ENCODE data around the gene SPNS3. TPM values are rescaled to one million over a fixed set of nuclear protein-coding genes. Genes with fewer than 3 reads are reported as not detected.

Gene SPNS3
- total RNA-seq, 1 donor from 2014 or later = not detected

DNA sequence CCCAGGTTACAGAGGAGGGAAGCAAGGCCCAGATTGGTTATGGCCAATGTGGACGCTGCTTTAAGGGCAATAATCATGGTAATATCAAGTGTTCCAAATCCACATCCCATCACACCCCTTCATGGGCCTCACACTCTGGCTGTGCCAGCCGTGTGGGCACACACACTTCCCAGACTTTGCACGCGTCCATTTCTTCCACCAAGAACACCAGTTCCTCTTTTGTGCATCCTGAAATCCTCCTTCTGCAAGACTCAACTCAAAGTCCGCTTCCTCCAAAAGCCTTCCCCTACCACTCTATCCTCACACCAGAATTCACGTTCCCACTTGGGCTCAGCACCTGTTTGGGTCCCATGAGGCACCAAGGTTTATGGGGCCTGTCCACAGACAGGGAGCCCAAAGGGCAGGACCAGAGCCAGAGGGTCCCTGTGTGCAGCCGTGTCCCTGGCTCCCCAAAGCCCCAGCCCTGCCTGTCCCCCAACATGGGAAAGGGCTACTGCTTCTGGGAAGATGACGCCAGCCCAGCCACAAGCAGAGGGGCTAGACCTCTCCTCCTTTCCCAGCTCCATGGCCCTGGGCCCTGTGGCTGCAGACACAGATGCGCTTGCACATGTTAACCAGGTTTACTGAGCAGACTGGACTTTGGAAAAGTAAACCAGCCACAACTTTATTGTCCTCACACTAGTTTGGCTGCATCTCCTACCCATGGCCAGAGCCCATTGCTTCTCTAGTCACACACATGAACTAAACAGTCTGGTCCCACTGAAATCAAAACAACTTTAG lies 20.3 kb downstream of the SPNS3 start:
- H3K36me3 ChIP-seq = no peaks in the 10 kb centered on the region
- TF ChIP-seq, protein P1, sequence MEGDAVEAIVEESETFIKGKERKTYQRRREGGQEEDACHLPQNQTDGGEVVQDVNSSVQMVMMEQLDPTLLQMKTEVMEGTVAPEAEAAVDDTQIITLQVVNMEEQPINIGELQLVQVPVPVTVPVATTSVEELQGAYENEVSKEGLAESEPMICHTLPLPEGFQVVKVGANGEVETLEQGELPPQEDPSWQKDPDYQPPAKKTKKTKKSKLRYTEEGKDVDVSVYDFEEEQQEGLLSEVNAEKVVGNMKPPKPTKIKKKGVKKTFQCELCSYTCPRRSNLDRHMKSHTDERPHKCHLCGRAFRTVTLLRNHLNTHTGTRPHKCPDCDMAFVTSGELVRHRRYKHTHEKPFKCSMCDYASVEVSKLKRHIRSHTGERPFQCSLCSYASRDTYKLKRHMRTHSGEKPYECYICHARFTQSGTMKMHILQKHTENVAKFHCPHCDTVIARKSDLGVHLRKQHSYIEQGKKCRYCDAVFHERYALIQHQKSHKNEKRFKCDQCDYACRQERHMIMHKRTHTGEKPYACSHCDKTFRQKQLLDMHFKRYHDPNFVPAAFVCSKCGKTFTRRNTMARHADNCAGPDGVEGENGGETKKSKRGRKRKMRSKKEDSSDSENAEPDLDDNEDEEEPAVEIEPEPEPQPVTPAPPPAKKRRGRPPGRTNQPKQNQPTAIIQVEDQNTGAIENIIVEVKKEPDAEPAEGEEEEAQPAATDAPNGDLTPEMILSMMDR (IDR thresholded peaks at IDR 0.05) = no peak
- intact Hi-C loops (cut with DNase I) = no loop called here
- H3K27ac ChIP-seq = no peak overlapping the region
- no peak for DNase-seq (ENCODE audit: low spot score in 2 of 2)
- H3K27me3 ChIP-seq = no peaks in the 10 kb centered on the region
- no peaks in the 10 kb centered on the region for H3K4me1 ChIP-seq
- H3K4me3 ChIP-seq = no peak overlapping the region
- no peaks in the 10 kb centered on the region for H3K9me3 ChIP-seq

DNA sequence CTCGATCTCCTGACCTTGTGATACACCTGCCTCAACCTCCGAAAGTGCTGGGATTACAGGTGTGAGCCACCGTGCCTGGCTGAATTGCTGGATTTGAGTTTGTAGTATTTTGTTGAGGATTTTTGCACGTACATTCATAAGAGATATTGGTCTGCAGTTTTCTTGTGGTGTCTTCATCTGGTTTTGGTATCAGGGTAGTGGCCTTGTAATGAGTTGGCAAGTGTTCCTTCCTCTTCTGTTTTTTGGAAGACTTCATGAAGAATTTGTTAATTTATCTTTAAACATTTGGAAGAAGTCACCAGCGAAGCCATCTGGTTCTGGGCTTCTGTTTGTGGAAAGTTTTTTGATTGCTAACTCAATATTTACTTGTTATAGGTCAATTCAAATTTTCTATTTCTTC lies 26.9 kb downstream of the SPNS3 start:
- no peaks in the 10 kb centered on the region for H3K27me3 ChIP-seq
- intact Hi-C loops (cut with DNase I) = no loop called here
- no peak for DNase-seq (ENCODE audit: low spot score in 2 of 2)
- no peaks in the 10 kb centered on the region for H3K9me3 ChIP-seq
- TF ChIP-seq, protein P1 (IDR thresholded peaks at IDR 0.05) = no peak
- no peaks in the 10 kb centered on the region for H3K4me1 ChIP-seq
- no peaks in the 10 kb centered on the region for H3K36me3 ChIP-seq
- H3K4me3 ChIP-seq = no peak overlapping the region
- no peak overlapping the region for H3K27ac ChIP-seq

DNA sequence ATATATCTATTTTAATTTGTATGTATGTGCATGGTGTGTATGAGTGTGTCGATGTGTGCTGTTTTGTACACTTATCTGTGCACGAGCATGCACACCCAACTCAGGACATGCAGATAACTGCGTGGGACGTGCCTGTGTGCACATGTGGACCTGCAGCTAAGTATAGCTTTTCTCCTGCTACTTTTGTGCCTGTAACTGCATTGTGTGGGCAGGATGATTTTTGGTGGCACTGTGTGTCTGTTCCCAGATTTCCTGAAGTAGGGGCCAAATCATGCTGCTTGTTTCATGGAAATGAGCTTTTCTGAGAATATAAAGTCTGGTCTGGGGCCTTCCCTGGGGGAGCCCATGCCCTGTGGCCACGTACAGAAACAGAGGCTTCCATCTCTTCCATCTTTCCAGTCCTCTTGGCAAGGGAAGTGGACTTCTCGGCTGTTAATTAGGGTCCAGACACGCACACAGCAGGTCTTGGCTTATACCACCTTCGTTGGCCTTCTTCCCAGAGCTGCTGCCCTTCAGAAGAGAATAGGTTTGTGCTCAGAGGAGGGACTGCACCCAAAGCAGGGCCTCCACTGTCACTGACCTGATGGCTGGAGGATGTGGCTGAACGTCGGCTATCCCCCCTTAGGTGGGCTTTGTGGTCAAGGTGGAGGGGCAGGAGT lies 30.2 kb downstream of the SPNS3 start:
- DNase-seq (ENCODE audit: low spot score in 2 of 2) = no peak
- Histone ChIP-seq H3K9me3 (no peaks in the 10 kb centered on the region), H3K4me1 (no peaks in the 10 kb centered on the region), H3K36me3 (no peaks in the 10 kb centered on the region), H3K4me3 (no peak overlapping the region), H3K27ac (no peak overlapping the region), H3K27me3 (no peaks in the 10 kb centered on the region)
- intact Hi-C loops (cut with DNase I) = no loop called here
- TF ChIP-seq, protein P1 (IDR thresholded peaks at IDR 0.05) = no peak

DNA sequence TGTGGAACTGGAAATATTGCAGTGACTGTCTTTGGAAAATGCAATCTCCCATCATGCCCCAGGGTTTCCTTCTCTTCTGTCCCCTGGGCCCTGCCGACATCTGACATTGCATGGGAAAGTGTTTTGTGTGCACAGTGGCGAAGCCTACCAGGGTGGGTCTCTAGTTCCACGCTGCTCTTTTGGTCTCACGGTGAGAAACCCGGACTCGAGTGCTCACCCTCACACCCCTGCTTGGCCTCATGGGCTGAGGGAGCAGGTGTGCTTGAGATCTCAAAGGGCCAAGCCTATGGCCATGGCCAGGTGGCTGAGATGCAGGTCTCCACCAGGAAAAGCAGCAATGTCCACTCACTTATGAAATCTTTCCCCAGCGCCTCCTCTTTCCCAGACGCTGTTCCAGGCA lies 32.0 kb downstream of the SPNS3 start:
- Histone ChIP-seq H3K4me3 (no peak overlapping the region), H3K4me1 (no peaks in the 10 kb centered on the region), H3K27ac (no peak overlapping the region), H3K36me3 (no peaks in the 10 kb centered on the region), H3K9me3 (no peaks in the 10 kb centered on the region), H3K27me3 (no peaks in the 10 kb centered on the region)
- intact Hi-C loops (cut with DNase I) = no loop called here
- DNase-seq (ENCODE audit: low spot score in 2 of 2) = no peak
- TF ChIP-seq, protein P1 (IDR thresholded peaks at IDR 0.05) = no peak

DNA sequence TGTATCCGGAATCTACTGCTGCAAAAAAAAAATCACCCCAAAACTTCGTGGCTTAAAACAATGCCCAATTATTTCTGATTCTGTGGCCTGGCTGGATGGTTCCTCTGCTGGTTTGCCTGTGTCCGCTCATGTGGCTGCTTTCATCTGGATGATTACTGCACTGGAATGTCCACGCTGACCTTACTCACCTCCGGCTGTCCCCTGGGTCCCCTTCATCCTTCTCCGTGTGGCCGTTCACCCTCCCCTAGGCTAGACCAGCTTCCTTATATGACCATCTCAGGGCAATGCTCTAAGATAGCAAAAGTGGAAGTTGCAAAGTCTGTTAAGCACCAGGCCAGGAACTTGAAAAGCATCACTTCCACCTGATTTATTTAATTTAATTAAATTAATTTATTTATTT lies 33.5 kb downstream of the SPNS3 start:
- no peak for DNase-seq (ENCODE audit: low spot score in 2 of 2)
- TF ChIP-seq, protein P1 (IDR thresholded peaks at IDR 0.05) = no peak
- no peaks in the 10 kb centered on the region for H3K9me3 ChIP-seq
- no peak overlapping the region for H3K4me3 ChIP-seq
- H3K27ac ChIP-seq = no peak overlapping the region
- intact Hi-C loops (cut with DNase I) = no loop called here
- H3K4me1 ChIP-seq = no peaks in the 10 kb centered on the region
- no peaks in the 10 kb centered on the region for H3K27me3 ChIP-seq
- no peaks in the 10 kb centered on the region for H3K36me3 ChIP-seq

Measured in ascending aorta (tissue), 2 donors.